Measurements from ENCODE around the gene SCYGR3. TPM values are rescaled to one million over a fixed set of nuclear protein-coding genes. Genes with fewer than 3 reads are reported as not detected.

The SCYGR3 gene
- total RNA-seq, 2 experiments from 2014 or later, result not detected

GRCh38 chr2:227577555-227577954 lies 37.1 kb downstream of the SCYGR3 start:
- Histone ChIP-seq H3K4me1 (ENCODE audit: insufficient read depth, low read length) (no peaks in the 10 kb centered on the region), H3K27me3 (ENCODE audit: control insufficient read depth in 1 of 2, insufficient read depth in 2 of 2, low read length in 2 of 2) (peaks cover 5 to 12% of the 10 kb centered on the region in 2 experiments), H3K36me3 (ENCODE audit: insufficient read depth, low read length) (no peaks in the 10 kb centered on the region), H3K9me3 (ENCODE audit: control insufficient read depth in 1 of 2, insufficient read depth in 1 of 2, low read length in 2 of 2) (peaks cover 0 to 9% of the 10 kb centered on the region in 2 experiments), H3K27ac (ENCODE audit: low read depth in 1 of 2, low read length in 2 of 2) (no peak overlapping the region), H3K4me3 (ENCODE audit: low read length) (no peak overlapping the region)
- Mint-ChIP-seq H3K36me3 (ENCODE audit: low read depth) (no peaks in the 10 kb centered on the region), H3K4me1 (ENCODE audit: low read depth) (no peaks in the 10 kb centered on the region), H3K9me3 (peaks cover 6% of the 10 kb centered on the region), H3K27me3 (peaks cover 41% of the 10 kb centered on the region), H3K4me3 (no peak overlapping the region), H3K27ac (no peak overlapping the region)
- intact Hi-C loops (cut with DNase I, micrococcal nuclease), result no loop called here
- CTCF ChIA-PET, result interaction anchor here (1.3 kb wide), 1 partner anchor 10 kb away, joined by 4 read pairs; no protein-coding TSS in a partner anchor
- POLR2A ChIA-PET, result no interaction called here
- DNase-seq (no peak), ATAC-seq (ENCODE audit: poor library complexity) (no peak)
- TF ChIP-seq CTCF (IDR thresholded peaks at IDR 0.05), result no peak

- Mint-ChIP-seq H3K27me3 (peaks cover 34% of the 10 kb centered on the region), H3K9me3 (no peaks in the 10 kb centered on the region), H3K4me3 (no peak overlapping the region), H3K27ac (no peak overlapping the region), H3K36me3 (ENCODE audit: low read depth) (no peaks in the 10 kb centered on the region), H3K4me1 (ENCODE audit: low read depth) (no peaks in the 10 kb centered on the region)
- ATAC-seq (ENCODE audit: poor library complexity), result no peak
- DNase-seq, result no peak
- H3K4me1 ChIP-seq (ENCODE audit: insufficient read depth, low read length), result no peaks in the 10 kb centered on the region
- intact Hi-C loops (cut with DNase I, micrococcal nuclease), result no loop called here
- H3K36me3 ChIP-seq (ENCODE audit: insufficient read depth, low read length), result no peaks in the 10 kb centered on the region
- no peak overlapping the region for H3K27ac ChIP-seq (ENCODE audit: low read depth in 1 of 2, low read length in 2 of 2)
- H3K4me3 ChIP-seq (ENCODE audit: low read length), result no peak overlapping the region
- TF ChIP-seq CTCF (IDR thresholded peaks at IDR 0.05), result no peak
- H3K27me3 ChIP-seq (ENCODE audit: control insufficient read depth in 1 of 2, insufficient read depth in 2 of 2, low read length in 2 of 2), result peaks cover 0 to 8% of the 10 kb centered on the region in 2 experiments
- peaks cover 0 to 2% of the 10 kb centered on the region in 2 experiments for H3K9me3 ChIP-seq (ENCODE audit: control insufficient read depth in 1 of 2, insufficient read depth in 1 of 2, low read length in 2 of 2)
- ChIA-PET CTCF (no interaction called here), POLR2A (no interaction called here)
Measured at GRCh38 chr2:227576812-227577211, 37.8 kb downstream of the SCYGR3 start.

- H3K36me3 ChIP-seq (ENCODE audit: insufficient read depth, low read length), result no peaks in the 10 kb centered on the region
- H3K27ac Mint-ChIP-seq, result no peak overlapping the region
- TF ChIP-seq CTCF (IDR thresholded peaks at IDR 0.05), result no peak
- H3K27ac ChIP-seq (ENCODE audit: low read depth in 1 of 2, low read length in 2 of 2), result no peak overlapping the region
- intact Hi-C loops (cut with DNase I, micrococcal nuclease), result no loop called here
- no peaks in the 10 kb centered on the region for H3K4me1 ChIP-seq (ENCODE audit: insufficient read depth, low read length)
- no peaks in the 10 kb centered on the region for H3K4me1 Mint-ChIP-seq (ENCODE audit: low read depth)
- no peaks in the 10 kb centered on the region for H3K9me3 ChIP-seq (ENCODE audit: control insufficient read depth in 1 of 2, insufficient read depth in 1 of 2, low read length in 2 of 2)
- H3K9me3 Mint-ChIP-seq, result no peaks in the 10 kb centered on the region
- peaks cover 0 to 6% of the 10 kb centered on the region in 2 experiments for H3K27me3 ChIP-seq (ENCODE audit: control insufficient read depth in 1 of 2, insufficient read depth in 2 of 2, low read length in 2 of 2)
- peaks cover 30% of the 10 kb centered on the region for H3K27me3 Mint-ChIP-seq
- H3K4me3 ChIP-seq (ENCODE audit: low read length), result no peak overlapping the region
- no peaks in the 10 kb centered on the region for H3K36me3 Mint-ChIP-seq (ENCODE audit: low read depth)
- CTCF ChIA-PET, result no interaction called here
- H3K4me3 Mint-ChIP-seq, result no peak overlapping the region
- DNase-seq, result no peak
- POLR2A ChIA-PET, result no interaction called here
- ATAC-seq (ENCODE audit: poor library complexity), result no peak
Measured at GRCh38 chr2:227576110-227576509, 38.5 kb downstream of the SCYGR3 start.
